GM10266 (cell line): Measurements from ENCODE around the gene ZNF777.

ENCODE experiments used
- DNase-seq: peaks from one replicate; pipeline ENCODE4 v3.0.0; 2012; ENCODE audit errors: extremely low spot score
- TF ChIP-seq, protein P1 (sequence below): IDR thresholded peaks from 2 replicates; pipeline ENCODE4 v1.5.1; 2012; ENCODE audit warnings: mild to moderate bottlenecking, low read depth; ENCODE audit not compliant: control insufficient read depth, insufficient read depth; ENCODE audit errors: missing control alignments

Gene ZNF777

GRCh38 chr7:149432121-149432691, 28.7 kb downstream of the ZNF777 start:
- TF ChIP-seq, protein P1, sequence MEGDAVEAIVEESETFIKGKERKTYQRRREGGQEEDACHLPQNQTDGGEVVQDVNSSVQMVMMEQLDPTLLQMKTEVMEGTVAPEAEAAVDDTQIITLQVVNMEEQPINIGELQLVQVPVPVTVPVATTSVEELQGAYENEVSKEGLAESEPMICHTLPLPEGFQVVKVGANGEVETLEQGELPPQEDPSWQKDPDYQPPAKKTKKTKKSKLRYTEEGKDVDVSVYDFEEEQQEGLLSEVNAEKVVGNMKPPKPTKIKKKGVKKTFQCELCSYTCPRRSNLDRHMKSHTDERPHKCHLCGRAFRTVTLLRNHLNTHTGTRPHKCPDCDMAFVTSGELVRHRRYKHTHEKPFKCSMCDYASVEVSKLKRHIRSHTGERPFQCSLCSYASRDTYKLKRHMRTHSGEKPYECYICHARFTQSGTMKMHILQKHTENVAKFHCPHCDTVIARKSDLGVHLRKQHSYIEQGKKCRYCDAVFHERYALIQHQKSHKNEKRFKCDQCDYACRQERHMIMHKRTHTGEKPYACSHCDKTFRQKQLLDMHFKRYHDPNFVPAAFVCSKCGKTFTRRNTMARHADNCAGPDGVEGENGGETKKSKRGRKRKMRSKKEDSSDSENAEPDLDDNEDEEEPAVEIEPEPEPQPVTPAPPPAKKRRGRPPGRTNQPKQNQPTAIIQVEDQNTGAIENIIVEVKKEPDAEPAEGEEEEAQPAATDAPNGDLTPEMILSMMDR, result no peak
- DNase-seq, result no peak

GRCh38 chr7:149431486-149432120, 29.3 kb downstream of the ZNF777 start:
- TF ChIP-seq, protein P1, result no peak
- no peak for DNase-seq

- TF ChIP-seq, protein P1, result no peak
- DNase-seq, result no peak
These were observed 30.7 kb downstream of the ZNF777 start for GRCh38 chr7:149430192-149430591.

DNA sequence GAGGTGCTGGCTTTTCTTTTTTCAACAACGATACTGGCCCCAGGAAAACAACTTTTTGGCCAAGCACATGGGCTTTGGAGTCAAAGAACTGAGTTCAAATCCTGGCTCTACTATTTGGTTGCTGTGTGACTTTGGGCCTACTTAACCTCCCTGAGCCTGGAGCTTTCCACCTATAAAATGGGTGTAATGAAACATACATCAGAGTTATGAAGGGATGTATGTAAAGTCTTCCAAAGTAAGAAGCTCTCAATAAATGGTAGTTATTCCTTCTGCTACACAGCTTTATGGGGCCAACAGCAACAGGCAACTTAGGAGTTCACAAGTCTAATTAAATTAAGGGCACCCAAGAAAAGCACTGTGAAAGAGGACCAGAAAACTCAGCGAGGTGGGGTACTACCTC, 33.0 kb downstream of the ZNF777 start:
- TF ChIP-seq, protein P1, result no peak
- DNase-seq, result no peak

DNA sequence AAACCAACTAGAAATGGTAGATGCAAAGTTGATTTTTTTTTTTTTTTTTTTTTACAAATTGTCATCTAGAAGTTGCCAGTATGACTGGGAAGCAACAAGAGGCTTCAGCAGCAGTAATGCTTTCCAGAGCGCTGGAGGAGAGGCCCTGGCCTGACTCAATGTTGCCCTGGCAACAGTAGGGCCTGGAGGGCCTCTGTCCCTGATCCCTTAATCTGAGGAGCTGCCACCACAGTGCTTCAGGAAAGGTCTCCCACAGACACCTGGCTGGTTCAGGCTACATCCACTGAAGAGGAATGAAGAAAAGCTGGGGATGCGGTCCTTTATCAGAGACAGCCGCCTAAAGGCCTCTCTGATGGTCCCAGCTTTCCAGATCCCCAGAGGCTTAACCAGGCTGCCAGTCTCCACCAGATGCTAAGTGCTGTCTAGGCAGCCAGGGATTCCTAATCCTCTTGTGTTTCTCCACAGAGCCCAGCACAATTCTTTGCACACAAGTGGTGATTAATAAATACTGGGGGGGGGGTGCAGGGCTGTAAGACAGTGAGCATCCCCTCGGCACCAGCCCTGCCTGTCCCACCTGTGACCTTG, 33.7 kb downstream of the ZNF777 start:
- no peak for DNase-seq
- TF ChIP-seq, protein P1, result no peak

GRCh38 chr7:149423449-149424110, 37.3 kb downstream of the ZNF777 start:
- no peak for DNase-seq
- TF ChIP-seq, protein P1, result no peak

DNA sequence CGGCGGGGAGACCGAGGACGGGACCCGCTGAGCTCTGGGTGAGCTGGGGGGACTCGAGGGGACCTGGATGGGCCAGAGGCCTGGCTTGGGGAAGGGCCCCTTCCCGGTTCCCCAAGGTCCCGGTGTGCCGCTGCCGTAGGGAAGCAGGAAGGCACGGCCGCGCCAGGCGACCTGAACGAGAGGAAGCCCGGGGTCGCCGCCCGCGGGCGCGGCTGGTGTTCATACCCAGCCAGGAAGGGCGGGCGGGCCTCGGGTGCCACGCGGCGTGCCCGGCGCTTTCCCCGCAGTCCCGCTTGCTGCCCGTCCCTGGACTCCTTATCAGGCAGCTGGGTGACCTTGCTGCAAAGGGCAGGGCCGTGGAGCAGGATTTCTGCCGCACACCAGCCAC, 38.0 kb downstream of the ZNF777 start:
- DNase-seq, result peak; percentile 67
- TF ChIP-seq, protein P1, result no peak
